ENCODE measurements around the gene PRRC2C. TPM values are rescaled to one million over a fixed set of nuclear protein-coding genes. Genes with fewer than 3 reads are reported as not detected.

PRRC2C gene
- total and polyA plus RNA-seq, 3 donors from 2014 or later, result 67.0 to 128 (median 114) TPM

GRCh38 chr1:171515741-171516140 is 30.4 kb downstream of the PRRC2C start:
- WGBS, 2 donors, result 93 to 94% methylated on average over 4 of the region's 4 CpGs
- DNase-seq, result no peak
- Histone ChIP-seq H3K4me3 (no peak overlapping the region), H3K27me3 (no peaks in the 10 kb centered on the region), H3K36me3 (ENCODE audit: low read depth, missing control alignments) (no peaks in the 10 kb centered on the region), H3K9me3 (no peaks in the 10 kb centered on the region), H3K27ac (no peak overlapping the region), H3K4me1 (no peaks in the 10 kb centered on the region)
- TF ChIP-seq POLR2A (IDR thresholded peaks at IDR 0.05) (no peak), CTCF (IDR thresholded peaks at IDR 0.05) (no peak)
- intact Hi-C loops (cut with DNase I; ENCODE audit: low total_unique reads), result no loop called here

DNA sequence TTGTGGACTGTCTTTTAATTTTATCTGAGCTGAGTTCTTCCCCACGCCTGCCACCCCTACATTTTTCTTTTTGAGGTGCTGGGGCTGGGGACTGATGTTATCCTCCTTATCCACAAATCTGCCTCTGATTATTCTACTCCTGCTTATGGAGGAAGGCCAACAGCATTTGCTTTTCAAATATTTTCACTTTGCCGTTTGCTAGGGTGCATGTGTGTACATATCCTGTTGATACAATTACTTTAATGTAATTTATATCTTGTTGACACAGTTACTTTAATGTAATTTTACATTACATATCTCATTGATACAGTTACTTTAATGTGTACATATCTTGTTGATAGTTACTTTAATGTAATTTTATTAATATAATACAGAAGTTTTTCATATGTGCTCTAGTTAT is 36.2 kb downstream of the PRRC2C start:
- no peak overlapping the region for H3K27ac ChIP-seq
- H3K9me3 ChIP-seq, result no peaks in the 10 kb centered on the region
- H3K27me3 ChIP-seq, result no peaks in the 10 kb centered on the region
- TF ChIP-seq CTCF (IDR thresholded peaks at IDR 0.05) (no peak), POLR2A (IDR thresholded peaks at IDR 0.05) (no peak)
- no peaks in the 10 kb centered on the region for H3K4me1 ChIP-seq
- H3K4me3 ChIP-seq, result no peak overlapping the region
- DNase-seq, result no peak
- no peaks in the 10 kb centered on the region for H3K36me3 ChIP-seq (ENCODE audit: low read depth, missing control alignments)
- intact Hi-C loops (cut with DNase I; ENCODE audit: low total_unique reads), result no loop called here
- WGBS, 2 donors, result 64 to 65% methylated on average over 2 of the region's 2 CpGs

DNA sequence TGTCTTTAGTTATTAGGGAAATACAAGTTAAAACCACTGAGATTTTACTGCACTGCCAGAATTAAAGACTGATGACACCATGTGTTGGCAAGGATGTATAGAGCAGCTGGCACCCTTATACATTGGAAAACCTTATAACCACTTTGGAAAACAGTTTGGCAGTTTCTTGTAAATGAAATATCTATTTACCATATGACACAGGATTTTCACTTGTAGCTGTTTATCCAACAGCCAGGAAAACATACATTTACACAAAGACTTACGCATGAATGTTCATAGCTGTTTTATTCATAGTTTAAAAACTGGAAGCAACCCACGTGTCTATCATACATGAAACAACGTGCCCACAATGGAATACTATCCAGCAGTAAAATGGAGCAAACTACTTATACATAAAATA is 45.3 kb downstream of the PRRC2C start:
- H3K27ac ChIP-seq, result no peak overlapping the region
- H3K36me3 ChIP-seq (ENCODE audit: low read depth, missing control alignments), result no peaks in the 10 kb centered on the region
- DNase-seq, result no peak
- no peak overlapping the region for H3K4me3 ChIP-seq
- no peaks in the 10 kb centered on the region for H3K27me3 ChIP-seq
- no peaks in the 10 kb centered on the region for H3K9me3 ChIP-seq
- H3K4me1 ChIP-seq, result no peaks in the 10 kb centered on the region
- 89 to 94% methylated on average over 3 of the region's 3 CpGs for WGBS, 2 donors
- TF ChIP-seq POLR2A (IDR thresholded peaks at IDR 0.05) (no peak), CTCF (IDR thresholded peaks at IDR 0.05) (no peak)
- intact Hi-C loops (cut with DNase I; ENCODE audit: low total_unique reads), result no loop called here

GRCh38 chr1:171532520-171532919 is 47.2 kb downstream of the PRRC2C start:
- no peaks in the 10 kb centered on the region for H3K9me3 ChIP-seq
- DNase-seq, result no peak
- no peaks in the 10 kb centered on the region for H3K27me3 ChIP-seq
- 93 to 94% methylated on average over 7 of the region's 7 CpGs for WGBS, 2 donors
- H3K27ac ChIP-seq, result no peak overlapping the region
- intact Hi-C loops (cut with DNase I; ENCODE audit: low total_unique reads), result no loop called here
- H3K4me3 ChIP-seq, result no peak overlapping the region
- H3K36me3 ChIP-seq (ENCODE audit: low read depth, missing control alignments), result no peaks in the 10 kb centered on the region
- TF ChIP-seq POLR2A (IDR thresholded peaks at IDR 0.05) (no peak), CTCF (IDR thresholded peaks at IDR 0.05) (no peak)
- H3K4me1 ChIP-seq, result no peaks in the 10 kb centered on the region

GRCh38 chr1:171545523-171545922 is 60.2 kb downstream of the PRRC2C start:
- DNase-seq, result no peak
- no peak for TF ChIP-seq POLR2A (IDR thresholded peaks at IDR 0.05)
- TF ChIP-seq CTCF (IDR thresholded peaks at IDR 0.05), result no peak
- Histone ChIP-seq H3K9me3 (no peaks in the 10 kb centered on the region), H3K36me3 (ENCODE audit: low read depth, missing control alignments) (no peaks in the 10 kb centered on the region), H3K27me3 (no peaks in the 10 kb centered on the region), H3K27ac (no peak overlapping the region), H3K4me1 (no peaks in the 10 kb centered on the region), H3K4me3 (no peak overlapping the region)
- 85 to 98% methylated on average over 1 of the region's 1 CpG for WGBS, 2 donors
- intact Hi-C loops (cut with DNase I; ENCODE audit: low total_unique reads), result no loop called here

Data from testis (tissue), 3 donors.